ENCODE data around the gene SRR. TPM values are rescaled to one million over a fixed set of nuclear protein-coding genes. Genes with fewer than 3 reads are reported as not detected.

Gene SRR
- total RNA-seq, 2 donors from 2014 or later: 20.9 to 26.8 TPM

GRCh38 chr17:2362016-2362415, 58.3 kb downstream of the SRR start:
- DNase-seq: no peak
- no peaks in the 10 kb centered on the region for H3K27me3 Mint-ChIP-seq (ENCODE audit: low read depth)
- H3K27ac Mint-ChIP-seq: no peak overlapping the region
- H3K36me3 Mint-ChIP-seq (ENCODE audit: insufficient read depth in 2 of 2): peaks cover 0 to 1% of the 10 kb centered on the region in 2 donors
- H3K9me3 Mint-ChIP-seq: no peaks in the 10 kb centered on the region
- ATAC-seq (replicated peaks in 1 of 2): no peak
- H3K4me1 Mint-ChIP-seq (ENCODE audit: low read depth): no peaks in the 10 kb centered on the region
- no peak overlapping the region for H3K4me3 Mint-ChIP-seq

- no peaks in the 10 kb centered on the region for H3K9me3 Mint-ChIP-seq
- no peaks in the 10 kb centered on the region for H3K27me3 Mint-ChIP-seq (ENCODE audit: low read depth)
- no peaks in the 10 kb centered on the region for H3K4me1 Mint-ChIP-seq (ENCODE audit: low read depth)
- peaks cover 0 to 1% of the 10 kb centered on the region in 2 donors for H3K36me3 Mint-ChIP-seq (ENCODE audit: insufficient read depth in 2 of 2)
- no peak overlapping the region for H3K4me3 Mint-ChIP-seq
- ATAC-seq (replicated peaks in 1 of 2) (no peak), DNase-seq (no peak)
- no peak overlapping the region for H3K27ac Mint-ChIP-seq
Measured at GRCh38 chr17:2362416-2362815, 58.7 kb downstream of the SRR start.

- Mint-ChIP-seq H3K27ac (no peak overlapping the region), H3K4me1 (ENCODE audit: low read depth) (no peaks in the 10 kb centered on the region), H3K36me3 (ENCODE audit: insufficient read depth in 2 of 2) (peaks cover 0 to 1% of the 10 kb centered on the region in 2 donors), H3K9me3 (no peaks in the 10 kb centered on the region), H3K4me3 (no peak overlapping the region), H3K27me3 (ENCODE audit: low read depth) (no peaks in the 10 kb centered on the region)
- DNase-seq: no peak
- no peak for ATAC-seq (replicated peaks in 1 of 2)
Measured at GRCh38 chr17:2362881-2363280, 59.1 kb downstream of the SRR start.

GRCh38 chr17:2363318-2363717, 59.6 kb downstream of the SRR start:
- no peak overlapping the region for H3K27ac Mint-ChIP-seq
- H3K4me1 Mint-ChIP-seq (ENCODE audit: low read depth): no peaks in the 10 kb centered on the region
- H3K36me3 Mint-ChIP-seq (ENCODE audit: insufficient read depth in 2 of 2): peaks cover 0 to 1% of the 10 kb centered on the region in 2 donors
- H3K4me3 Mint-ChIP-seq: no peak overlapping the region
- H3K9me3 Mint-ChIP-seq: no peaks in the 10 kb centered on the region
- DNase-seq: no peak
- H3K27me3 Mint-ChIP-seq (ENCODE audit: low read depth): no peaks in the 10 kb centered on the region
- no peak for ATAC-seq (replicated peaks in 1 of 2)

GRCh38 chr17:2363851-2364762, 60.4 kb downstream of the SRR start:
- Mint-ChIP-seq H3K9me3 (no peaks in the 10 kb centered on the region), H3K4me3 (no peak overlapping the region), H3K27ac (no peak overlapping the region), H3K36me3 (ENCODE audit: insufficient read depth in 2 of 2) (peaks cover 0 to 1% of the 10 kb centered on the region in 2 donors), H3K4me1 (ENCODE audit: low read depth) (no peaks in the 10 kb centered on the region), H3K27me3 (ENCODE audit: low read depth) (no peaks in the 10 kb centered on the region)
- DNase-seq (no peak), ATAC-seq (replicated peaks in 1 of 2) (no peak)

- no peak for DNase-seq
- ATAC-seq (replicated peaks in 1 of 2): no peak
- H3K9me3 Mint-ChIP-seq: no peaks in the 10 kb centered on the region
Measured at GRCh38 chr17:2364763-2365116, 61.0 kb downstream of the SRR start.

GRCh38 chr17:2365132-2365531, 61.4 kb downstream of the SRR start:
- peaks cover 0 to 1% of the 10 kb centered on the region in 2 donors for H3K36me3 Mint-ChIP-seq (ENCODE audit: insufficient read depth in 2 of 2)
- H3K4me3 Mint-ChIP-seq: no peak overlapping the region
- no peak for ATAC-seq (replicated peaks in 1 of 2)
- no peaks in the 10 kb centered on the region for H3K4me1 Mint-ChIP-seq (ENCODE audit: low read depth)
- DNase-seq: no peak
- H3K9me3 Mint-ChIP-seq: no peaks in the 10 kb centered on the region
- H3K27me3 Mint-ChIP-seq (ENCODE audit: low read depth): no peaks in the 10 kb centered on the region
- no peak overlapping the region for H3K27ac Mint-ChIP-seq

More at GRCh38 chr17:2364763-2365116, 61.0 kb downstream of the SRR start:
- Mint-ChIP-seq H3K27me3 (ENCODE audit: low read depth) (no peaks in the 10 kb centered on the region), H3K4me1 (ENCODE audit: low read depth) (no peaks in the 10 kb centered on the region), H3K4me3 (no peak overlapping the region), H3K27ac (no peak overlapping the region), H3K36me3 (ENCODE audit: insufficient read depth in 2 of 2) (peaks cover 0 to 1% of the 10 kb centered on the region in 2 donors)

- Mint-ChIP-seq H3K27ac (no peak overlapping the region), H3K27me3 (ENCODE audit: low read depth) (no peaks in the 10 kb centered on the region), H3K9me3 (no peaks in the 10 kb centered on the region), H3K36me3 (ENCODE audit: insufficient read depth in 2 of 2) (peaks cover 0 to 1% of the 10 kb centered on the region in 2 donors), H3K4me3 (no peak overlapping the region), H3K4me1 (ENCODE audit: low read depth) (no peaks in the 10 kb centered on the region)
- DNase-seq (no peak), ATAC-seq (replicated peaks in 1 of 2) (no peak)
Measured at GRCh38 chr17:2366747-2367494, 63.2 kb downstream of the SRR start.

- Mint-ChIP-seq H3K36me3 (ENCODE audit: insufficient read depth in 2 of 2) (no peaks in the 10 kb centered on the region), H3K9me3 (no peaks in the 10 kb centered on the region), H3K27me3 (ENCODE audit: low read depth) (no peaks in the 10 kb centered on the region), H3K27ac (no peak overlapping the region), H3K4me3 (no peak overlapping the region), H3K4me1 (ENCODE audit: low read depth) (no peaks in the 10 kb centered on the region)
- ATAC-seq (replicated peaks in 1 of 2): no peak
- no peak for DNase-seq
Measured at GRCh38 chr17:2368359-2368758, 64.6 kb downstream of the SRR start.

- Mint-ChIP-seq H3K27ac (no peak overlapping the region), H3K36me3 (ENCODE audit: insufficient read depth in 2 of 2) (no peaks in the 10 kb centered on the region), H3K27me3 (ENCODE audit: low read depth) (no peaks in the 10 kb centered on the region), H3K4me1 (ENCODE audit: low read depth) (no peaks in the 10 kb centered on the region), H3K9me3 (no peaks in the 10 kb centered on the region), H3K4me3 (no peak overlapping the region)
- DNase-seq (no peak), ATAC-seq (replicated peaks in 1 of 2) (no peak)
Measured at GRCh38 chr17:2369039-2369438, 65.3 kb downstream of the SRR start.

- H3K27me3 Mint-ChIP-seq (ENCODE audit: low read depth): no peaks in the 10 kb centered on the region
- no peaks in the 10 kb centered on the region for H3K9me3 Mint-ChIP-seq
- no peak for ATAC-seq (replicated peaks in 1 of 2)
- no peaks in the 10 kb centered on the region for H3K4me1 Mint-ChIP-seq (ENCODE audit: low read depth)
- no peak overlapping the region for H3K4me3 Mint-ChIP-seq
- no peak overlapping the region for H3K27ac Mint-ChIP-seq
- DNase-seq: no peak
- no peaks in the 10 kb centered on the region for H3K36me3 Mint-ChIP-seq (ENCODE audit: insufficient read depth in 2 of 2)
Measured at GRCh38 chr17:2369551-2370210, 65.9 kb downstream of the SRR start.

GRCh38 chr17:2370211-2370589, 66.5 kb downstream of the SRR start:
- Mint-ChIP-seq H3K4me1 (ENCODE audit: low read depth) (no peaks in the 10 kb centered on the region), H3K27ac (no peak overlapping the region), H3K4me3 (no peak overlapping the region), H3K36me3 (ENCODE audit: insufficient read depth in 2 of 2) (no peaks in the 10 kb centered on the region), H3K27me3 (ENCODE audit: low read depth) (no peaks in the 10 kb centered on the region), H3K9me3 (no peaks in the 10 kb centered on the region)
- no peak for DNase-seq
- no peak for ATAC-seq (replicated peaks in 1 of 2)
